H1 (cell line): ENCODE results near the gene WEE2. TPM values are rescaled to one million over a fixed set of nuclear protein-coding genes. Genes with fewer than 3 reads are reported as not detected.

Experiments
- CTCF ChIA-PET: fragments of 300-600 bp; sonication (Branson Sonifier 250); formaldehyde crosslinking; loops from one replicate; lab custom pipeline; 2021; ENCODE audit not compliant: partially characterized antibody; lab: Charles Lee
- POLR2A ChIA-PET: fragments of 300-600 bp; sonication (Branson Sonifier 250); formaldehyde crosslinking; loops from one replicate; lab custom pipeline; 2021; ENCODE audit warnings: inconsistent platforms; ENCODE audit not compliant: partially characterized antibody; lab: Charles Lee
- DNase-seq, 2 experiments: peaks; one replicate each; pipeline versions ENCODE4 v3.0.0 to v3.0.0-alpha.2; 2010 to 2022; ENCODE audit warnings: low spot score in 2 of 2, low read depth in 1 of 2, mixed read lengths in 1 of 2
- FAIRE-seq: peaks from 2 replicates; lab custom pipeline; 2011; peaks lifted over from hg19 to GRCh38; lab: Jason Lieb, UNC
- H2AFZ ChIP-seq: 2 replicates; pipeline ENCODE4 v1.8.1; 2012; ENCODE audit warnings: low read length, inconsistent platforms
- H2AK5ac ChIP-seq: 2 replicates; pipeline ENCODE4 v1.6.1; 2013; ENCODE audit warnings: low read depth, low read length
- H2BK120ac ChIP-seq: replicated peaks from 2 replicates; pipeline ENCODE3; 2013; ENCODE audit warnings: low read depth, low read length, inconsistent platforms
- H2BK12ac ChIP-seq: 2 replicates; pipeline ENCODE4 v1.6.1; 2013; ENCODE audit warnings: low read depth, low read length
- H2BK15ac ChIP-seq: 2 replicates; pipeline ENCODE4 v1.6.1; 2013; ENCODE audit warnings: low read length
- H2BK20ac ChIP-seq: 2 replicates; pipeline ENCODE4 v1.6.1; 2013; ENCODE audit warnings: low read length
- H2BK5ac ChIP-seq: 2 replicates; pipeline ENCODE4 v1.6.1; 2013; ENCODE audit warnings: low read depth, low read length
- H3K14ac ChIP-seq: 2 replicates; pipeline ENCODE4 v1.6.1; 2013; ENCODE audit warnings: inconsistent platforms; ENCODE audit not compliant: insufficient read length
- H3K18ac ChIP-seq: 2 replicates; pipeline ENCODE4 v1.6.1; 2013; ENCODE audit warnings: low read length; ENCODE audit errors: extremely low read depth
- H3K23ac ChIP-seq: 2 replicates; pipeline ENCODE4 v1.6.1; 2013; ENCODE audit warnings: inconsistent platforms; ENCODE audit not compliant: insufficient read length
- H3K23me2 ChIP-seq: 2 replicates; pipeline ENCODE4 v1.6.1; 2013; ENCODE audit warnings: low read depth, low read length
- H3K27ac ChIP-seq: 2 replicates; pipeline ENCODE4 v1.6.1; 2011; ENCODE audit warnings: low read depth, low read length, inconsistent platforms
- H3K27me3 ChIP-seq, 4 experiments: replicated peaks in 1 of 4; 1 replicate in 1 of 4; 2 replicates in 3 of 4; pipeline versions ENCODE4 v1.6.1 to v1.8.1; 2011 to 2013; ENCODE audit warnings: low read length in 3 of 4, mild to moderate bottlenecking in 3 of 4, inconsistent platforms in 2 of 4, mixed read lengths in 2 of 4, moderate library complexity in 1 of 4; ENCODE audit not compliant: control insufficient read depth in 3 of 4, insufficient read depth in 3 of 4; ENCODE audit errors: extremely low read depth in 1 of 4
- H3K36me3 ChIP-seq, 4 experiments: 2 replicates each; pipeline versions ENCODE4 v1.6.1 to v1.8.1; 2011 to 2013; ENCODE audit warnings: mild to moderate bottlenecking in 4 of 4, low read length in 3 of 4, moderate library complexity in 2 of 4, control low read depth in 1 of 4, inconsistent platforms in 1 of 4; ENCODE audit not compliant: insufficient read depth in 4 of 4, control insufficient read depth in 2 of 4
- H3K4ac ChIP-seq: replicated peaks from 2 replicates; pipeline ENCODE3; 2013; ENCODE audit warnings: low read length, low read depth, mixed read lengths, inconsistent platforms; ENCODE audit not compliant: insufficient read length
- H3K4me1 ChIP-seq, 4 experiments: replicated peaks in 1 of 4; 1 replicate in 1 of 4; 2 replicates in 3 of 4; pipeline versions ENCODE4 v1.6.1 to v1.8.1; 2011 to 2013; ENCODE audit warnings: low read length in 3 of 4, inconsistent platforms in 2 of 4, mixed read lengths in 1 of 4; ENCODE audit not compliant: insufficient read depth in 4 of 4, control insufficient read depth in 3 of 4
- H3K4me2 ChIP-seq, 2 experiments: 2 replicates each; pipeline versions ENCODE4 v1.6.1 to v1.8.1; 2011 to 2013; ENCODE audit warnings: low read depth in 2 of 2, low read length in 2 of 2, control low read depth in 1 of 2, inconsistent platforms in 1 of 2, mild to moderate bottlenecking in 1 of 2; ENCODE audit not compliant: insufficient read depth in 1 of 2
- H3K4me3 ChIP-seq, 4 experiments: fragments of 200-600, 300-600 bp in 1 of 4; sonication (generic), shearing (Covaris generic), sonication (Bioruptor Twin) in 1 of 4; 2 replicates each; pipeline versions ENCODE4 v1.5.1 to v1.8.1; 2011 to 2016; ENCODE audit warnings: low read length in 4 of 4, low read depth in 3 of 4, control low read depth in 2 of 4, inconsistent platforms in 2 of 4, mild to moderate bottlenecking in 2 of 4, mixed read lengths in 1 of 4, moderate library complexity in 1 of 4; ENCODE audit not compliant: insufficient read depth in 2 of 4; ENCODE audit errors: extremely low read depth in 1 of 4
- H3K56ac ChIP-seq: replicated peaks from 2 replicates; pipeline ENCODE3; 2013; ENCODE audit warnings: low read depth, mild to moderate bottlenecking, mixed read lengths, low read length, inconsistent platforms; ENCODE audit not compliant: insufficient read length
- H3K79me1 ChIP-seq: 2 replicates; pipeline ENCODE4 v1.6.1; 2013; ENCODE audit warnings: low read depth, low read length, control low read depth
- H3K79me2 ChIP-seq, 2 experiments: 2 replicates each; pipeline versions ENCODE4 v1.6.1 to v1.8.1; 2012 to 2013; ENCODE audit warnings: low read length in 2 of 2, mild to moderate bottlenecking in 2 of 2, inconsistent platforms in 1 of 2; ENCODE audit not compliant: insufficient read depth in 2 of 2, control insufficient read depth in 1 of 2
- H3K9ac ChIP-seq, 4 experiments: replicated peaks in 1 of 4; 1 replicate in 1 of 4; 2 replicates in 3 of 4; pipeline versions ENCODE4 v1.6.1 to v1.8.1; 2011 to 2013; ENCODE audit warnings: low read depth in 3 of 4, low read length in 3 of 4, control low read depth in 2 of 4, mild to moderate bottlenecking in 2 of 4, moderate library complexity in 2 of 4, inconsistent platforms in 1 of 4; ENCODE audit errors: extremely low read depth in 1 of 4
- H3K9me3 ChIP-seq, 2 experiments: 2 replicates each; pipeline versions ENCODE4 v1.6.1 to v1.8.1; 2012 to 2013; ENCODE audit warnings: mild to moderate bottlenecking in 2 of 2, moderate library complexity in 2 of 2, control low read depth in 1 of 2, inconsistent platforms in 1 of 2, low read depth in 1 of 2, low read length in 1 of 2, mixed read lengths in 1 of 2; ENCODE audit not compliant: insufficient read depth in 2 of 2
- H4K20me1 ChIP-seq, 2 experiments: replicated peaks in 1 of 2; 2 replicates each; pipeline versions ENCODE3 to v1.8.1; 2011 to 2013; ENCODE audit warnings: inconsistent platforms in 2 of 2, low read length in 2 of 2, mild to moderate bottlenecking in 1 of 2; ENCODE audit not compliant: insufficient read depth in 2 of 2, control insufficient read depth in 1 of 2
- H4K5ac ChIP-seq: 2 replicates; pipeline ENCODE4 v1.6.1; 2013; ENCODE audit warnings: low read length, low read depth, mixed read lengths, inconsistent platforms; ENCODE audit not compliant: insufficient read length
- H4K8ac ChIP-seq: 2 replicates; pipeline ENCODE4 v1.8.0; 2013; ENCODE audit warnings: mild to moderate bottlenecking, moderate library complexity, low read length, inconsistent platforms; ENCODE audit not compliant: insufficient read depth; ENCODE audit errors: extremely low read depth
- H4K91ac ChIP-seq: replicated peaks from 2 replicates; pipeline ENCODE3; 2013; ENCODE audit warnings: low read length, mixed read lengths, inconsistent platforms; ENCODE audit not compliant: insufficient read length
- ASH2L ChIP-seq: fragments of 200-600, 300-600 bp; sonication (generic); IDR thresholded peaks from one replicate; pipeline ENCODE4 v1.7.1; 2017; ENCODE audit warnings: low read length
- BCL11A ChIP-seq, 2 experiments: IDR thresholded peaks; one replicate each; pipeline ENCODE4 v1.6.1; 2011; ENCODE audit warnings: low read depth in 2 of 2, low read length in 2 of 2, mild to moderate bottlenecking in 2 of 2
- CHD1 ChIP-seq: IDR thresholded peaks from 2 replicates; pipeline ENCODE4 v1.6.1; 2012; ENCODE audit warnings: low read depth, low read length, improper control_type of control experiment
- CREB1 ChIP-seq: IDR thresholded peaks from 2 replicates; pipeline ENCODE4 v1.6.1; 2012; ENCODE audit warnings: inconsistent platforms
- MAFK ChIP-seq: IDR thresholded peaks from 2 replicates; pipeline ENCODE4 v1.6.1; 2012; ENCODE audit warnings: low read depth, mild to moderate bottlenecking, improper control_type of control experiment, low read length
- SP1 ChIP-seq: IDR thresholded peaks from 2 replicates; pipeline ENCODE4 v1.6.1; 2011; ENCODE audit warnings: low read depth, low read length
- SUZ12 ChIP-seq: fragments of 200-600 bp; sonication (generic); IDR thresholded peaks from 2 replicates; pipeline ENCODE4 v1.6.1; 2012; ENCODE audit warnings: mild to moderate bottlenecking, inconsistent platforms, low read length, moderate library complexity, mixed read lengths
- TAF1 ChIP-seq: IDR thresholded peaks from 2 replicates; pipeline ENCODE4 v1.6.1; 2011; ENCODE audit warnings: mild to moderate bottlenecking, low read depth, low read length
- TAF7 ChIP-seq: optimal IDR thresholded peaks from 2 replicates; pipeline ENCODE3; 2011; ENCODE audit warnings: low read depth, mild to moderate bottlenecking, inconsistent platforms, low read length, moderate library complexity, borderline replicate concordance
- WGBS, 2 experiments: shearing (Covaris generic) in 1 of 2; methylation state at CpG; one replicate each; pipeline versions ENCODE4 v1.1.6 to v1.1.7; 2013 to 2015; ENCODE audit warnings: low lambda C conversion rate in 2 of 2, mixed read lengths in 2 of 2, inconsistent platforms in 1 of 2, low coverage in 1 of 2, missing lambda C conversion rate in 1 of 2; ENCODE audit not compliant: insufficient replicate concordance in 2 of 2, insufficient coverage in 1 of 2, insufficient read length in 1 of 2; ENCODE audit errors: extremely low coverage in 1 of 2, missing lambda C conversion rate in 1 of 2; 5-methylcytosine and 5-hydroxymethylcytosine counted together
- polyA plus RNA-seq, 7 experiments: library from polyadenylated mRNA; depleted of rRNA in 3 of 7; stranded (reverse) in 5 of 7; unstranded in 2 of 7; fragments of >200 nt in 5 of 7; fragments of 200-250 nt in 2 of 7; gene quantifications; 1 replicate in 5 of 7; 2 replicates in 1 of 7; 4 replicates in 1 of 7; pipeline versions ENCODE4 v1.2.1 to v1.2.3, GENCODE V29; 2011 to 2013; ENCODE audit warnings: missing spikeins in 2 of 7, mixed read lengths in 2 of 7
- total RNA-seq: library from RNA; stranded (reverse); fragmentation: NEBNext Ultra II Directional; extraction: Animal tissue kit (Norgen Biotek cat#: 25700); gene quantifications from 2 replicates; pipeline ENCODE4 v1.2.1, GENCODE V29; 2021
- TF ChIP-seq, protein P1 (sequence below): IDR thresholded peaks from 2 replicates; pipeline ENCODE4 v1.6.1; 2011; ENCODE audit warnings: low read length, improper control_type of control experiment
- TF ChIP-seq, protein P2 (sequence below), 3 experiments: IDR thresholded peaks; 1 replicate in 2 of 3; 2 replicates in 1 of 3; pipeline versions ENCODE4 v1.5.1 to v1.6.1; 2011; ENCODE audit warnings: low read length in 3 of 3, mild to moderate bottlenecking in 3 of 3, inconsistent platforms in 2 of 3, low read depth in 1 of 3, moderate library complexity in 1 of 3; ENCODE audit not compliant: insufficient read depth in 1 of 3; ENCODE audit errors: control extremely low read depth in 1 of 3

WEE2 gene
- total and polyA plus RNA-seq, 2 of the 8 experiments (the other 6 are each of a cell fraction or from before 2014, with no cell fraction given): 0.02 TPM; not detected in 1

- no peak overlapping the region for H3K4ac ChIP-seq
- no peak overlapping the region for H3K9ac ChIP-seq
- H3K27ac ChIP-seq: no peak overlapping the region
- WGBS, 2 experiments: 80 to 100% methylated on average over 1 to 2 of the region's 2 CpGs
- no peak overlapping the region for H4K8ac ChIP-seq
- TF ChIP-seq CHD1 (no peak), ASH2L (no peak), TAF7 (no peak), SUZ12 (no peak), CREB1 (no peak), BCL11A (IDR thresholded peaks at IDR 0.05; ENCODE audit: low read depth in 2 of 2, low read length in 2 of 2) (no peak), SP1 (no peak), MAFK (no peak), TAF1 (no peak)
- TF ChIP-seq, protein P1, sequence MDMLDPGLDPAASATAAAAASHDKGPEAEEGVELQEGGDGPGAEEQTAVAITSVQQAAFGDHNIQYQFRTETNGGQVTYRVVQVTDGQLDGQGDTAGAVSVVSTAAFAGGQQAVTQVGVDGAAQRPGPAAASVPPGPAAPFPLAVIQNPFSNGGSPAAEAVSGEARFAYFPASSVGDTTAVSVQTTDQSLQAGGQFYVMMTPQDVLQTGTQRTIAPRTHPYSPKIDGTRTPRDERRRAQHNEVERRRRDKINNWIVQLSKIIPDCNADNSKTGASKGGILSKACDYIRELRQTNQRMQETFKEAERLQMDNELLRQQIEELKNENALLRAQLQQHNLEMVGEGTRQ: no peak
- TF ChIP-seq, protein P2, sequence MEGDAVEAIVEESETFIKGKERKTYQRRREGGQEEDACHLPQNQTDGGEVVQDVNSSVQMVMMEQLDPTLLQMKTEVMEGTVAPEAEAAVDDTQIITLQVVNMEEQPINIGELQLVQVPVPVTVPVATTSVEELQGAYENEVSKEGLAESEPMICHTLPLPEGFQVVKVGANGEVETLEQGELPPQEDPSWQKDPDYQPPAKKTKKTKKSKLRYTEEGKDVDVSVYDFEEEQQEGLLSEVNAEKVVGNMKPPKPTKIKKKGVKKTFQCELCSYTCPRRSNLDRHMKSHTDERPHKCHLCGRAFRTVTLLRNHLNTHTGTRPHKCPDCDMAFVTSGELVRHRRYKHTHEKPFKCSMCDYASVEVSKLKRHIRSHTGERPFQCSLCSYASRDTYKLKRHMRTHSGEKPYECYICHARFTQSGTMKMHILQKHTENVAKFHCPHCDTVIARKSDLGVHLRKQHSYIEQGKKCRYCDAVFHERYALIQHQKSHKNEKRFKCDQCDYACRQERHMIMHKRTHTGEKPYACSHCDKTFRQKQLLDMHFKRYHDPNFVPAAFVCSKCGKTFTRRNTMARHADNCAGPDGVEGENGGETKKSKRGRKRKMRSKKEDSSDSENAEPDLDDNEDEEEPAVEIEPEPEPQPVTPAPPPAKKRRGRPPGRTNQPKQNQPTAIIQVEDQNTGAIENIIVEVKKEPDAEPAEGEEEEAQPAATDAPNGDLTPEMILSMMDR (IDR thresholded peaks at IDR 0.05; ENCODE audit: control extremely low read depth in 1 of 3, insufficient read depth in 1 of 3, low read depth in 1 of 3, low read length in 3 of 3): no peak
- no peaks in the 10 kb centered on the region for H3K23me2 ChIP-seq
- H2BK12ac ChIP-seq: no peak overlapping the region
- DNase-seq (no peak), FAIRE-seq (no peak)
- H3K36me3 ChIP-seq: peaks cover 2 to 24% (median 14%) of the 10 kb centered on the region in 4 experiments; a peak in 7 of 8 replicates
- H3K4me1 ChIP-seq: no peaks in the 10 kb centered on the region
- no peaks in the 10 kb centered on the region; the same call in 1 of the 2 replicates for H3K79me1 ChIP-seq
- no peak overlapping the region for H2AK5ac ChIP-seq
- H2BK15ac ChIP-seq: no peak overlapping the region
- ChIA-PET CTCF (interaction anchor here (0.6 to 5.4 kb wide), 5 partner anchors 9 to 53 kb away, joined by 3 to 51 read pairs (median 3); no protein-coding TSS in a partner anchor), POLR2A (no interaction called here)
- no peak overlapping the region for H3K14ac ChIP-seq
- no peak overlapping the region for H3K56ac ChIP-seq
- H3K27me3 ChIP-seq: no peaks in the 10 kb centered on the region
- H2AFZ ChIP-seq: no peak overlapping the region
- H3K79me2 ChIP-seq: no peaks in the 10 kb centered on the region
- no peak overlapping the region for H3K18ac ChIP-seq
- H3K23ac ChIP-seq: no peak overlapping the region
- H3K4me2 ChIP-seq: no peak overlapping the region
- H2BK20ac ChIP-seq: no peak overlapping the region
- H3K9me3 ChIP-seq: peaks cover 0 to 3% of the 10 kb centered on the region in 2 experiments; a peak in 1 of 4 replicates
- no peak overlapping the region for H4K5ac ChIP-seq
- H3K4me3 ChIP-seq: no peak overlapping the region
- H4K91ac ChIP-seq: no peak overlapping the region
- H2BK120ac ChIP-seq: no peak overlapping the region
- no peak overlapping the region for H2BK5ac ChIP-seq
- no peaks in the 10 kb centered on the region for H4K20me1 ChIP-seq
Measured at GRCh38 chr7:141668853-141669252, 39.3 kb upstream of the WEE2 start.
